IMR-90 (cell line): ENCODE results near the gene NKD1. TPM values are rescaled to one million over a fixed set of nuclear protein-coding genes. Genes with fewer than 3 reads are reported as not detected.

ENCODE experiments used
- ATAC-seq: fragments of 200-7000 bp; cut with Tn5 transposase; 2 replicates; pipeline ENCODE4 v1.9.1; 2020; ENCODE audit warnings: low read depth, mild to moderate bottlenecking, moderate library complexity
- BruUV-seq: library from RNA; stranded (reverse); fragments of 400-500 nt; replicated peaks from 2 replicates; lab custom pipeline; 2021; lab: Mats Ljungman, UMichigan
- CTCF ChIA-PET: fragments of 300-600 bp; formaldehyde crosslinking; extraction: SDS; loops from one replicate; lab custom pipeline; 2021; ENCODE audit warnings: antibody characterized with exemption; lab: Yijun Ruan, JAX
- POLR2A ChIA-PET: fragments of 300-600 bp; sonication (Branson Sonifier 250); formaldehyde crosslinking; loops from one replicate; lab custom pipeline; 2022; ENCODE audit warnings: antibody characterized with exemption; ENCODE audit not compliant: unreplicated experiment; lab: Charles Lee
- DNase-seq: peaks from one replicate; pipeline ENCODE4 v3.0.0; 2013
- H2AFZ ChIP-seq: replicated peaks from 2 replicates; pipeline ENCODE3; 2013; ENCODE audit warnings: low read length, mild to moderate bottlenecking; ENCODE audit not compliant: poor library complexity
- H2AK5ac ChIP-seq: 2 replicates; pipeline ENCODE4 v1.6.1; 2013; ENCODE audit warnings: low read depth, low read length, inconsistent platforms
- H2AK9ac ChIP-seq: replicated peaks from 2 replicates; pipeline ENCODE3; 2013; ENCODE audit warnings: mild to moderate bottlenecking, low read depth, low read length, moderate library complexity; ENCODE audit not compliant: poor library complexity
- H2BK120ac ChIP-seq: 2 replicates; pipeline ENCODE4 v1.6.1; 2013; ENCODE audit warnings: low read depth, low read length, inconsistent platforms
- H2BK15ac ChIP-seq: 3 replicates; pipeline ENCODE4 v1.6.1; 2013; ENCODE audit warnings: low read depth, low read length, inconsistent platforms
- H2BK20ac ChIP-seq: 2 replicates; pipeline ENCODE4 v1.6.1; 2013; ENCODE audit warnings: low read depth, mild to moderate bottlenecking, inconsistent platforms, low read length, moderate library complexity
- H2BK5ac ChIP-seq: 2 replicates; pipeline ENCODE4 v1.6.1; 2013; ENCODE audit warnings: mild to moderate bottlenecking, low read depth, low read length, inconsistent platforms; ENCODE audit not compliant: poor library complexity, severe bottlenecking
- H3K14ac ChIP-seq: replicated peaks from 2 replicates; pipeline ENCODE4 v1.6.1; 2013; ENCODE audit warnings: low read depth, low read length, inconsistent platforms
- H3K18ac ChIP-seq: 2 replicates; pipeline ENCODE4 v1.6.1; 2013; ENCODE audit warnings: low read depth, low read length, control low read depth
- H3K23ac ChIP-seq: 2 replicates; pipeline ENCODE4 v1.6.1; 2013; ENCODE audit warnings: low read depth, low read length, inconsistent platforms
- H3K27ac ChIP-seq: 2 replicates; pipeline ENCODE4 v1.5.1; 2013; ENCODE audit warnings: mild to moderate bottlenecking, control low read depth, low read length; ENCODE audit not compliant: insufficient read depth
- H3K27me3 ChIP-seq: 2 replicates; pipeline ENCODE4 v1.6.1; 2013; ENCODE audit warnings: low read length; ENCODE audit not compliant: control insufficient read depth, insufficient read depth
- H3K36me3 ChIP-seq: 2 replicates; pipeline ENCODE4 v1.6.1; 2013; ENCODE audit warnings: low read length, mixed read lengths; ENCODE audit not compliant: control insufficient read depth, insufficient read depth
- H3K4ac ChIP-seq: 2 replicates; pipeline ENCODE4 v1.6.1; 2013; ENCODE audit warnings: low read depth, low read length, inconsistent platforms
- H3K4me1 ChIP-seq: 2 replicates; pipeline ENCODE4 v1.6.1; 2013; ENCODE audit warnings: low read length, mixed read lengths; ENCODE audit not compliant: control insufficient read depth, insufficient read depth
- H3K4me2 ChIP-seq: 2 replicates; pipeline ENCODE4 v1.6.1; 2013; ENCODE audit warnings: low read depth, mild to moderate bottlenecking, control low read depth, low read length, moderate library complexity
- H3K4me3 ChIP-seq: 2 replicates; pipeline ENCODE4 v1.5.1; 2013; ENCODE audit warnings: low read depth, mild to moderate bottlenecking, control low read depth, low read length, moderate library complexity; ENCODE audit not compliant: insufficient read depth
- H3K56ac ChIP-seq: 2 replicates; pipeline ENCODE4 v1.6.1; 2013; ENCODE audit warnings: low read length, inconsistent platforms; ENCODE audit not compliant: insufficient read depth; ENCODE audit errors: extremely low read depth
- H3K79me1 ChIP-seq, 2 experiments: 2 replicates each; pipeline ENCODE4 v1.6.1; 2013; ENCODE audit warnings: low read length in 2 of 2, inconsistent platforms in 1 of 2, low read depth in 1 of 2
- H3K9ac ChIP-seq: 2 replicates; pipeline ENCODE4 v1.6.1; 2013; ENCODE audit warnings: low read depth, low read length, control low read depth
- H3K9me1 ChIP-seq: 2 replicates; pipeline ENCODE4 v1.6.1; 2013; ENCODE audit warnings: low read length, inconsistent platforms; ENCODE audit not compliant: insufficient read depth
- H3K9me3 ChIP-seq: 2 replicates; pipeline ENCODE4 v1.6.1; 2013; ENCODE audit warnings: low read length; ENCODE audit not compliant: control insufficient read depth, insufficient read depth
- H4K20me1 ChIP-seq: 2 replicates; pipeline ENCODE4 v1.6.1; 2013; ENCODE audit warnings: low read length, inconsistent platforms; ENCODE audit not compliant: insufficient read depth
- H4K5ac ChIP-seq: 2 replicates; pipeline ENCODE4 v1.6.1; 2013; ENCODE audit warnings: mild to moderate bottlenecking, low read depth, low read length, control low read depth
- H4K8ac ChIP-seq, 2 experiments: 2 replicates each; pipeline ENCODE4 v1.6.1; 2013; ENCODE audit warnings: low read depth in 2 of 2, low read length in 2 of 2, control low read depth in 1 of 2, inconsistent platforms in 1 of 2
- H4K91ac ChIP-seq: 2 replicates; pipeline ENCODE4 v1.6.1; 2013; ENCODE audit warnings: low read depth, low read length, inconsistent platforms; ENCODE audit not compliant: insufficient read depth
- CTCF ChIP-seq: conservative IDR thresholded peaks from 2 replicates; pipeline ENCODE4 v1.5.1; 2012; ENCODE audit warnings: mild to moderate bottlenecking, low read depth, low read length, improper control_type of control experiment
- MAZ ChIP-seq: IDR thresholded peaks from 2 replicates; pipeline ENCODE4 v1.6.1; 2012; ENCODE audit warnings: low read depth, mild to moderate bottlenecking, low read length, improper control_type of control experiment, moderate library complexity, borderline replicate concordance
- NFE2L2 ChIP-seq: fragments of 150-350 bp; IDR thresholded peaks from 2 replicates; pipeline ENCODE4 v1.6.1; 2016; ENCODE audit warnings: low read depth, mild to moderate bottlenecking, low read length
- RCOR1 ChIP-seq: IDR thresholded peaks from 2 replicates; pipeline ENCODE4 v1.6.1; 2012; ENCODE audit warnings: mild to moderate bottlenecking, low read length, improper control_type of control experiment; ENCODE audit not compliant: insufficient replicate concordance
- WGBS, 2 experiments: methylation state at CpG; one replicate each; pipeline versions ENCODE4 v1.1.5 to v1.1.7; 2013; ENCODE audit warnings: missing lambda C conversion rate in 2 of 2; ENCODE audit not compliant: insufficient read length in 1 of 2; ENCODE audit errors: extremely low coverage in 2 of 2; 5-methylcytosine and 5-hydroxymethylcytosine counted together
- dilution Hi-C: fragments of 300-500 bp; cut with HindIII; formaldehyde crosslinking; loops from one replicate; pipeline ENCODE4 v1.14.3; 2018; ENCODE audit warnings: low sequenced_read_pairs; ENCODE audit not compliant: unreplicated experiment
- in situ Hi-C: fragments of 300-500 bp; cut with MboI; formaldehyde crosslinking; loops from 3 replicates; pipeline ENCODE4 v1.14.3; 2019; ENCODE audit warnings: low sequenced_read_pairs, inconsistent platforms, mixed read lengths
- intact Hi-C: fragments of 100-400 bp; cut with micrococcal nuclease; formaldehyde crosslinking; loops from 2 replicates; pipeline ENCODE4 v1.10.0; 2022
- polyA plus RNA-seq, 3 experiments: library from polyadenylated mRNA; depleted of rRNA; stranded (reverse); fragments of >200 nt; gene quantifications; 2 replicates each; pipeline ENCODE4 v1.2.3, GENCODE V29; 2012; ENCODE audit warnings: low replicate concordance in 1 of 3
- total RNA-seq: library from RNA; depleted of rRNA; stranded (reverse); fragments of >200 nt; gene quantifications from 2 replicates; pipeline ENCODE4 v1.2.3, GENCODE V29; 2012

Gene NKD1
- total and polyA plus RNA-seq, 2 of the 4 experiments (the other 2 are of a cell fraction): not detected

- no peak overlapping the region for H2BK15ac ChIP-seq
- no peak overlapping the region for H4K5ac ChIP-seq
- CTCF ChIA-PET: no interaction called here
- no peak for DNase-seq
- no peak overlapping the region for H4K91ac ChIP-seq
- no peak overlapping the region for H3K9ac ChIP-seq
- no peak overlapping the region for H2BK5ac ChIP-seq
- H3K4ac ChIP-seq: no peak overlapping the region
- no peak for ATAC-seq
- in situ Hi-C loops: no loop called here
- H3K56ac ChIP-seq: no peak overlapping the region
- POLR2A ChIA-PET: no interaction called here
- H3K27ac ChIP-seq: no peak overlapping the region
- dilution Hi-C loops: no loop called here
- peaks cover 2% of the 10 kb centered on the region; the same call in 1 of the 2 replicates for H3K27me3 ChIP-seq
- BruUV-seq: no TSS peak
- H3K9me1 ChIP-seq: no peaks in the 10 kb centered on the region
- H3K14ac ChIP-seq: no peak overlapping the region
- H2AK5ac ChIP-seq: no peak overlapping the region
- no peak overlapping the region for H3K18ac ChIP-seq
- no peaks in the 10 kb centered on the region for H3K4me1 ChIP-seq
- H2BK120ac ChIP-seq: no peak overlapping the region
- no peak overlapping the region for H3K4me3 ChIP-seq
- no peak overlapping the region for H4K8ac ChIP-seq
- no peak overlapping the region for H2BK20ac ChIP-seq
- H2AK9ac ChIP-seq: no peak overlapping the region
- H3K4me2 ChIP-seq: no peak overlapping the region
- no peak overlapping the region for H2AFZ ChIP-seq
- TF ChIP-seq CTCF (no peak), MAZ (no peak), NFE2L2 (no peak), RCOR1 (no peak)
- no peaks in the 10 kb centered on the region for H3K79me1 ChIP-seq
- intact Hi-C loops: no loop called here
- H3K9me3 ChIP-seq: no peaks in the 10 kb centered on the region
- H3K23ac ChIP-seq: no peak overlapping the region
- H3K36me3 ChIP-seq: no peaks in the 10 kb centered on the region
- no CpG with 5 or more reads among the region's 5 CpGs for WGBS, 2 experiments
- no peaks in the 10 kb centered on the region for H4K20me1 ChIP-seq
Measured at GRCh38 chr16:50505115-50505514, 43.1 kb upstream of the NKD1 start.
